D721Med (cell line): Measurements from ENCODE around the gene CIITA.
"Not testable (repeated sequence)": the region's sequence is repeated elsewhere in the genome, so short reads cannot be mapped to it uniquely, and the experiment has no call there.

Experiments used
- DNase-seq: peaks from one replicate; pipeline ENCODE4 v3.0.0; 2011; ENCODE audit warnings: low spot score; ENCODE audit not compliant: insufficient read length
- FAIRE-seq: peaks from 2 replicates; lab custom pipeline; 2011; peaks lifted over from hg19 to GRCh38; lab: Jason Lieb, UNC
- TF ChIP-seq, protein P1 (sequence below): IDR thresholded peaks from 2 replicates; pipeline ENCODE4 v1.5.1; 2012; ENCODE audit warnings: mild to moderate bottlenecking, control low read depth; ENCODE audit not compliant: insufficient read depth; ENCODE audit errors: missing control alignments

Gene CIITA, protein sequence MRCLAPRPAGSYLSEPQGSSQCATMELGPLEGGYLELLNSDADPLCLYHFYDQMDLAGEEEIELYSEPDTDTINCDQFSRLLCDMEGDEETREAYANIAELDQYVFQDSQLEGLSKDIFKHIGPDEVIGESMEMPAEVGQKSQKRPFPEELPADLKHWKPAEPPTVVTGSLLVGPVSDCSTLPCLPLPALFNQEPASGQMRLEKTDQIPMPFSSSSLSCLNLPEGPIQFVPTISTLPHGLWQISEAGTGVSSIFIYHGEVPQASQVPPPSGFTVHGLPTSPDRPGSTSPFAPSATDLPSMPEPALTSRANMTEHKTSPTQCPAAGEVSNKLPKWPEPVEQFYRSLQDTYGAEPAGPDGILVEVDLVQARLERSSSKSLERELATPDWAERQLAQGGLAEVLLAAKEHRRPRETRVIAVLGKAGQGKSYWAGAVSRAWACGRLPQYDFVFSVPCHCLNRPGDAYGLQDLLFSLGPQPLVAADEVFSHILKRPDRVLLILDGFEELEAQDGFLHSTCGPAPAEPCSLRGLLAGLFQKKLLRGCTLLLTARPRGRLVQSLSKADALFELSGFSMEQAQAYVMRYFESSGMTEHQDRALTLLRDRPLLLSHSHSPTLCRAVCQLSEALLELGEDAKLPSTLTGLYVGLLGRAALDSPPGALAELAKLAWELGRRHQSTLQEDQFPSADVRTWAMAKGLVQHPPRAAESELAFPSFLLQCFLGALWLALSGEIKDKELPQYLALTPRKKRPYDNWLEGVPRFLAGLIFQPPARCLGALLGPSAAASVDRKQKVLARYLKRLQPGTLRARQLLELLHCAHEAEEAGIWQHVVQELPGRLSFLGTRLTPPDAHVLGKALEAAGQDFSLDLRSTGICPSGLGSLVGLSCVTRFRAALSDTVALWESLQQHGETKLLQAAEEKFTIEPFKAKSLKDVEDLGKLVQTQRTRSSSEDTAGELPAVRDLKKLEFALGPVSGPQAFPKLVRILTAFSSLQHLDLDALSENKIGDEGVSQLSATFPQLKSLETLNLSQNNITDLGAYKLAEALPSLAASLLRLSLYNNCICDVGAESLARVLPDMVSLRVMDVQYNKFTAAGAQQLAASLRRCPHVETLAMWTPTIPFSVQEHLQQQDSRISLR

DNA sequence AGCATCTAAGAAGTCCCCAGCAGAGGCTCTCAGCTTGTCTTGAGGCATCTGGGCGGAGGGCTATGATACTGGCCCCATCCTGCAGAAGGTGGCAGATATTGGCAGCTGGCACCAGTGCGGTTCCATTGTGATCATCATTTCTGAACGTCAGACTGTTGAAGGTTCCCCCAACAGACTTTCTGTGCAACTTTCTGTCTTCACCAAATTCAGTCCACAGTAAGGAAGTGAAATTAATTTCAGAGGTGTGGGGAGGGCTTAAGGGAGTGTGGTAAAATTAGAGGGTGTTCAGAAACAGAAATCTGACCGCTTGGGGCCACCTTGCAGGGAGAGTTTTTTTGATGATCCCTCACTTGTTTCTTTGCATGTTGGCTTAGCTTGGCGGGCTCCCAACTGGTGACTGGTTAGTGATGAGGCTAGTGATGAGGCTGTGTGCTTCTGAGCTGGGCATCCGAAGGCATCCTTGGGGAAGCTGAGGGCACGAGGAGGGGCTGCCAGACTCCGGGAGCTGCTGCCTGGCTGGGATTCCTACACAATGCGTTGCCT, at the start of gene CIITA:
TSS of gene CIITA (plus strand) at position 404 of the 543 bp plus-strand sequence. CDS start at position 533, 129 bp downstream.
- no peak for DNase-seq
- no peak for FAIRE-seq
- TF ChIP-seq, protein P1, sequence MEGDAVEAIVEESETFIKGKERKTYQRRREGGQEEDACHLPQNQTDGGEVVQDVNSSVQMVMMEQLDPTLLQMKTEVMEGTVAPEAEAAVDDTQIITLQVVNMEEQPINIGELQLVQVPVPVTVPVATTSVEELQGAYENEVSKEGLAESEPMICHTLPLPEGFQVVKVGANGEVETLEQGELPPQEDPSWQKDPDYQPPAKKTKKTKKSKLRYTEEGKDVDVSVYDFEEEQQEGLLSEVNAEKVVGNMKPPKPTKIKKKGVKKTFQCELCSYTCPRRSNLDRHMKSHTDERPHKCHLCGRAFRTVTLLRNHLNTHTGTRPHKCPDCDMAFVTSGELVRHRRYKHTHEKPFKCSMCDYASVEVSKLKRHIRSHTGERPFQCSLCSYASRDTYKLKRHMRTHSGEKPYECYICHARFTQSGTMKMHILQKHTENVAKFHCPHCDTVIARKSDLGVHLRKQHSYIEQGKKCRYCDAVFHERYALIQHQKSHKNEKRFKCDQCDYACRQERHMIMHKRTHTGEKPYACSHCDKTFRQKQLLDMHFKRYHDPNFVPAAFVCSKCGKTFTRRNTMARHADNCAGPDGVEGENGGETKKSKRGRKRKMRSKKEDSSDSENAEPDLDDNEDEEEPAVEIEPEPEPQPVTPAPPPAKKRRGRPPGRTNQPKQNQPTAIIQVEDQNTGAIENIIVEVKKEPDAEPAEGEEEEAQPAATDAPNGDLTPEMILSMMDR, result no peak

DNA sequence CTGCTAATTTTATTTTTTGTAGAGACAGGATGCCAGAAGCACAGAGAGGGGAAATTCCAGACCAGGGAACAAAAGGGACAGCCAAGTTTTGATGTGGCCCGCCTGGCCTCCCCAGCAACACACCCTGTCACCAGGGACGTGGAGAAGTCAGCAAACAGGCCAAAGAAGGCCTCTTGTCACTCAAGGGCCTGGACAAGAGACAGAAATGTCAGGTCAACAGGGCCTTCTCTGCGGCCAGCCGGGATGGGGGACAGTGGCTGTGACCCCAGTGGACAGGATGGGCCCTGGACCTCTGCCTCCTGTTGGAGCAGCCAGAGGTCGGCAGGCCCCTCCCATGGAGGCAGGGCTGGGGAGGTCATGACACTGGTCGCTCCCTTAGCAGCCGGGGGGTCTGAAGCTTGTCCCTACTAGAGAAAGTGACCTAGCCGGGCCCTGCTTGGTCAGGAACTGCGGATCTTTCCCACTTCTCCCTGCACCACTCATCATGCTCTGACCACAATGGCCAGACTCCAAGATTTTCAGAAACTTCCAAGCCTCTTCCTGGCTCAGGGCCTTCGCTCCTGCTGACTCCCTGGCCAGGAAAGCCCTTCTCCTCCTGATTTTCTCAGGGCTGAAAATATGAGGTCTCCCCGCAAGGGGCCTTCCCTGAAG, 49.2 kb upstream of the CIITA start:
- TF ChIP-seq, protein P1, result no peak
- DNase-seq (no peak), FAIRE-seq (no peak)

DNA sequence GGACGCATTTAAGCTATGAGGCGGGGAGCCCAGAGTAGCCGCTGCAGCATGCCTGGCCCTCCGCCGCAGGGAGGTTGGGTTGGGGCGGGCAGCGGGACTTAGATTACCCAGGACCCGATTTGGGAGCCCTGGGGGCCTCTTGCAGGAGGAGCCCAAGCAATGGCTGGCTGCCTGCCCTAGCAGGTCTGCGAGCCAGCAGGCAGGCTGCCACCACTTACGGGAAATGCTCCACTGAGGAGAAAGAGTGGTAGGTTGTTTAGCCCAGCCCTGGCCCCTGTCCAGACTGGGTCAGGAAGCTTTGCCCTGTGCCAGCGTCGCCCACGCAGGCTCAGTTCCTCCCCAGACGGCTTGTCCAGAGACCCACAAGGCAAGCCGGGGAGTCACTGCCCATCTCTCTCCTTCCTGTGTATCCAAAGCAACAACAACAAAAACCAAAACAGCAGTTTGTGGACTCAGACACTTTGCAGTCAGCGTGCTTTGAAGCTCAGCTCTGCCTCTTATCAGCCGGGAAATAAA, 48.1 kb upstream of the CIITA start:
- no peak for DNase-seq
- no peak for FAIRE-seq
- TF ChIP-seq, protein P1, result no peak

DNA sequence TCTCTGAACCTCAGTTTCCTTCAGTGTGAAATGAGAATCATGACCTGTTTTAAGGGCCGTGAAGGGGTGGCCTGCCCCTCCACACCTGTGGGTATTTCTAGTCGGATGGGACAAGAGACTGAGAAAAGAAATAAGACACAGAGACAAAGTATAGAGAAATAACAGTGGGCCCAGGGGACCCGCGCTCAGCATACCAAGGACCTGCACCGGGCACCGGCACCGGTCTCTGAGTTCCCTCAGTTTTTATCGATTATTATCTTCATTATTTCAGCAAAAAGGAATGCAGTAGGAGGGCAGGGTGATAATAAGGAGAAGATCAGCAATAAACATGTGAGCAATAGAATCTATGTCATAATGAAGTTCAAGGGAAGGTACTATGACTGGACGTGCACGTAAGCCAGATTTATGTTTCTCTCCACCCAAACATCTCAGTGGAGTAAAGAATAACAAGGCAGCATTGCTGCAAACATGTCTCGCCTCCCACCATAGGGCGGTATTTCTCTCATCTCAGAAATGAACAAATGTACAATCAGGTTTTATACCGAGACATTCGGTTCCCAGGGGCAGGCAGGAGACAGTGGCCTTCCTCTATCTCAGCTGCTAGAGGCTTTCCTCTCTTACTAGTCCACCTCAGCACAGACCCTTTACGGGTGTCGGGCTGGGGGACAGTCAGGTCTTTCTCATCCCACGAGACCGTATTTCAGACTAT, 47.5 kb upstream of the CIITA start:
- not testable (repeated sequence) for FAIRE-seq, DNase-seq

DNA sequence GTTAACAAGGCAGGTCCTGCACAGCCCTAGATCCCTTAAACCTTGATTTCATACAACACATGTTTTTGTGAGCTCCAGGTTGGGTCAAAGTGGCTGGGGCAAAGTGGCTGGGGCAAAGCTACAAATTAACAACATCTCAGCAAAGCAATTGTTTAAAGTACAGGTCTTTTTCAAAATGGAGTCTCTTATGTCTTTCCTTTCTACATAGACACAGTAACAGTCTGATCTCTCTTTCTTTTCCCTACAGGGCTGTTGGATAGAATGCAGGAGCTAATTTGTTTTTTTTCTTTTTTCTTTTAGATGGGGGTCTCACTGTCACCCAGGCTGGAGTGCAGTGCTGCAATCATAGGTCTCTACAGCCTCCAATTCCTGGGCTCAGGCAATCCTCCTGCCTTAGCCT, 46.8 kb upstream of the CIITA start:
- FAIRE-seq, DNase-seq: not testable (repeated sequence)

DNA sequence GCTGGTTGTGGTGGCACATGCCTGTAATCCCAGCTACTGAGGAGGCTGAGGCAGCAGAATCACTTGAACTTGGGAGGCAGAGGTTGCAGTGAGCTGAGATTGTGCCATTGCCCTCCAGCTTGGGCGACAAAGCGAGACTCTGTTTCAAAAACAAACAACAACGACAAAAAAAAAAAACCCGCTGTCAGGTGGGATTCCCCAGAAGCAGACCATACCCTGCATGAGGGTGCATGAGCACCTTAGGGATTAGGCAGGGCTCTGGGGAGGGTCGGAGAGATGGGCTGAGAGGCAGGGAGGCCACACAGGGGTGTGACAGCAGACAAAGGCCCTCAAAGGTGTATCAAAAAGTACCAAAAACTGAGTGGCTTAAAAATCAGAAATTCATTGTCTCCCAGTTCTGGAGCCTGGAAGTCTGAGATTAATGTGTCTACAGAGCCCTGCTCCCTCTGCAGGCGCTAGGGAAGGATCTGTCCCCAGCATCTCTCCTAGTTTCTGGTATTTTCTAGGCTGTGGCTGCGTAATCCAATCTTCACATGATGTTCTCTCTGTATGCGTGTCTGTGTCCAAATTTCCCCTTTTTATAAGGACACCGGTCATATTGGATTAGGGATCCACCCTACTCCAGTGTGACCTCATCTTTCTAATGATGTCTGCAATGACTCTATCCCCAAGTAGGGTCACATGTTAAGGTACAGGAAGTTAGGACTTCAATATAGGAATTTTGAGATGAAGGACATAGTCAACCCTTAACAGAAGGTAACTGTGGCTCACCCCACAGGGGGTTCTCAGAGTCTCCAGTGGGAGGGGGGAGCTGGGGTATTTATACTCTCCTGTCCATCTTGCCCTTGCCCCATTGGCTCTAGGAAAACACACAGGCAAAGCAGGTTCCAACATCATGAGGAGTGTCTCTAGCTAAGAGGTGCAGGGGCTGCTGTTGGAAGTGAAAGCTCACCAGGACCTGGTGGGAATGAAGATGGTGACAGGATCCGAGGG, 44.8 kb upstream of the CIITA start:
- TF ChIP-seq, protein P1, result no peak
- FAIRE-seq, result no peak
- no peak for DNase-seq
